Breast epithelium (tissue), 3 donors: Measurements from ENCODE around the gene SRRT.

Experiments
- CTCF ChIP-seq, 3 donors: fragments of 450-650 bp; IDR thresholded peaks; one replicate each; pipeline ENCODE4 v1.5.1; 2016 to 2017; ENCODE audit warnings: antibody characterized with exemption in 3 of 3, mild to moderate bottlenecking in 3 of 3, moderate library complexity in 3 of 3
- POLR2A ChIP-seq: fragments of 450-650 bp; IDR thresholded peaks from one replicate; pipeline ENCODE4 v1.6.1; 2016; ENCODE audit warnings: antibody characterized with exemption, mild to moderate bottlenecking, moderate library complexity

DNA sequence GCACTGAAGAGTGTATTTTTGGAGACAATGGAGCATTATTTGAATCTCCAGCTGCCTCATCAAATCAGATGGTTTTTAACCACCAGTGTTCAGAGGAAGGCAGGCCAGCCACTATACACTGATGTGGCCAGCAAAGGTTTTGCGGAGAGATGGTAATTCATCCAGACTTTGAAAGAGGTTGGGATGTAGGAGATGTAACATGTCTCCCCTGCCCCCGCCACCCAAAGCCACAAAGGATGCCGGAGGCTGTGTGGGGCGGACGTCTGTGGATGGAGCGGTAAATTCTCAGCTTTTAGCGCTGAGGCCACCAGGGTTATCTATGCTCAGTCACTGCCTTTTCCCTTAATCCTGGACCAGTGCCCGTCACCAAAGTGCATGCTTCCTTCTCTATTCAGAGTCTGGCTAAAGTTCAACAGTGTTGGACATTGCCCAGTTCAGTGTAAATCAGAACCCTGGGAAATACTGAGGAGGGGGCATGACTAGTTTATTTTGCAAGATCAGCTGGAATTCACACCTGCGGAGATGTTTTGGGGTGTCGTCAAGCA, 11.4 kb upstream of the SRRT start:
- TF ChIP-seq CTCF (IDR thresholded peaks at IDR 0.05) (no peak), POLR2A (no peak)
